ENCODE results near the gene LRRFIP1. TPM values are rescaled to one million over a fixed set of nuclear protein-coding genes. Genes with fewer than 3 reads are reported as not detected.

The LRRFIP1 gene
- total and polyA plus RNA-seq, 8 donors, result 18.4 to 55.0 (median 31.7) TPM

DNA sequence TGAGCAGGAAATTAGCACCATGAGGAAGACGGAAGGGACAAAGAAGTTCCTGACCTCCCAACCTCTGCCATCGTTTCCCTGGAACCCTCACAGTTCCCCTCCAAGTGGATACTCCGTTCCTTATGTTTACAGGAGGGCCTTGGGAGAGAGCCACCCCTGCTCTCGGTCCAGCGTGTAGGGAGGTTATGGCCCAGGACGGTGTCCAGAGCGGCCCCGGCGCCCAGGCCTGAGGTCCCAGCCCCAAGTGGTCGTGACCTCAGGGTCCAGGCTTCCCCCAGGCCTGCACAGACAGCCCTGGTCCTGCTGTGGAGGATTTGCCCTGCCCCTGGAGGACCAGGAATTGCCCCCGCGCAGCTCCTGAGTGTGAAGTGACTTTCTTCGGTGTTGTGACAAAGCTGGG is 109.4 kb downstream of the LRRFIP1 start:
- no peak overlapping the region for H3K4me3 ChIP-seq
- no peaks in the 10 kb centered on the region for H3K27me3 ChIP-seq
- ATAC-seq, result no peak
- H3K27ac ChIP-seq, result peak overlapping the region in 2 of 4 donors; percentile 4 to 37
- intact Hi-C loops (cut with DNase I), result no loop called here
- TF ChIP-seq CTCF (IDR thresholded peaks at IDR 0.05), result no peak
- peaks cover 4 to 21% (median 15%) of the 10 kb centered on the region in 3 donors for H3K4me1 ChIP-seq
- DNase-seq, result no peak
- no peaks in the 10 kb centered on the region for H3K36me3 ChIP-seq
- H3K9me3 ChIP-seq, result no peaks in the 10 kb centered on the region
- WGBS, 2 donors, result 83 to 90% methylated on average over 13 of the region's 13 CpGs
- FAIRE-seq, result no peak

- 84 to 91% methylated on average over 9 of the region's 9 CpGs for WGBS, 2 donors
- FAIRE-seq (no peak), DNase-seq (no peak), ATAC-seq (no peak)
- Histone ChIP-seq H3K36me3 (no peaks in the 10 kb centered on the region), H3K4me1 (peaks cover 4 to 21% (median 15%) of the 10 kb centered on the region in 3 donors), H3K4me3 (no peak overlapping the region), H3K27ac (peak overlapping the region in 2 of 4 donors; percentile 4 to 37), H3K9me3 (no peaks in the 10 kb centered on the region), H3K27me3 (no peaks in the 10 kb centered on the region)
- intact Hi-C loops (cut with DNase I), result no loop called here
- no peak for TF ChIP-seq CTCF (IDR thresholded peaks at IDR 0.05)
Observed at GRCh38 chr2:237737196-237737865, 109.9 kb downstream of the LRRFIP1 start.

GRCh38 chr2:237738255-237738654 is 110.9 kb downstream of the LRRFIP1 start:
- no peak for TF ChIP-seq CTCF (IDR thresholded peaks at IDR 0.05)
- H3K27ac ChIP-seq, result no peak overlapping the region
- ATAC-seq (no peak), FAIRE-seq (no peak), DNase-seq (no peak)
- no peaks in the 10 kb centered on the region for H3K27me3 ChIP-seq
- H3K4me3 ChIP-seq, result no peak overlapping the region
- H3K9me3 ChIP-seq, result no peaks in the 10 kb centered on the region
- 86 to 87% methylated on average over 10 of the region's 10 CpGs for WGBS, 2 donors
- intact Hi-C loops (cut with DNase I), result no loop called here
- no peaks in the 10 kb centered on the region for H3K36me3 ChIP-seq
- H3K4me1 ChIP-seq, result peaks cover 4 to 16% (median 15%) of the 10 kb centered on the region in 3 donors

DNA sequence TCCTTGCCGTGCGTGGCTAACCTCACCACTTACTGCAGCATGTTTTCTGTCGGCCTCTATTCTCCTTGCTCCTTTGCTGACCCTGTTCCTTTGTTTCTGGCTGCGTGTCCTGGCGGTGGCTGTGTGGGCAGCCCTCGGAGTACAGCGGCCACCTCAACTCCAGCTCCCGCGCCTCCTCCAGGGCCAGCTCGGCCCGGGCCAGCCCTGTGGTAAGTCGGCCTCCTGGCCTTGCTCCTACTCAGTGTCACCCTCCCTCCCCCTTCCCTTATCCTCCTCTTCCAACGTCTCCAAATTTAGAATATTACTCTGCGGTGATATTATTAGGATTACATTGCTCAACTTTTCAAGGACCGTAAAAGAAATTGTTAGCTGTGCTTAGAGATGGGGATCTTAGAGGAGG is 111.7 kb downstream of the LRRFIP1 start:
- H3K27ac ChIP-seq, result no peak overlapping the region
- WGBS, 2 donors, result 84 to 88% methylated on average over 15 of the region's 15 CpGs
- FAIRE-seq, result no peak
- no peaks in the 10 kb centered on the region for H3K9me3 ChIP-seq
- H3K4me3 ChIP-seq, result no peak overlapping the region
- intact Hi-C loops (cut with DNase I), result no loop called here
- H3K36me3 ChIP-seq, result no peaks in the 10 kb centered on the region
- peaks cover 0 to 13% (median 12%) of the 10 kb centered on the region in 3 donors for H3K4me1 ChIP-seq
- no peak for DNase-seq
- H3K27me3 ChIP-seq, result no peaks in the 10 kb centered on the region
- no peak for TF ChIP-seq CTCF (IDR thresholded peaks at IDR 0.05)
- no peak for ATAC-seq

GRCh38 chr2:237742191-237742590 is 114.8 kb downstream of the LRRFIP1 start:
- DNase-seq, result no peak
- Histone ChIP-seq H3K27ac (no peak overlapping the region), H3K9me3 (no peaks in the 10 kb centered on the region), H3K4me1 (peaks cover 0 to 5% (median 0%) of the 10 kb centered on the region in 3 donors), H3K36me3 (no peaks in the 10 kb centered on the region), H3K27me3 (no peaks in the 10 kb centered on the region), H3K4me3 (no peak overlapping the region)
- intact Hi-C loops (cut with DNase I), result loop anchor here in 2 of 3 donors (5.0 to 10.0 kb wide), 3 partner anchors 70 to 167 kb away; no protein-coding TSS in a partner anchor
- no peak for FAIRE-seq
- no peak for ATAC-seq
- WGBS, 2 donors, result 75 to 76% methylated on average over 12 of the region's 12 CpGs
- no peak for TF ChIP-seq CTCF (IDR thresholded peaks at IDR 0.05)

All from pancreas (tissue), 10 donors.